Transverse colon (tissue), 4 donors: Measurements from ENCODE around the gene RNF10.

Experiments used
- POLR2AphosphoS5 ChIP-seq, 3 donors: sonication (generic); formaldehyde crosslinking; IDR thresholded peaks; one replicate each; pipeline ENCODE4 v1.6.1; 2016; ENCODE audit warnings: antibody characterized with exemption in 3 of 3
- TF ChIP-seq, protein P1 (sequence below), 5 experiments: fragments of 200-600 bp in 3 of 5; fragments of 450-650 bp in 2 of 5; sonication (generic) in 3 of 5; IDR thresholded peaks; 1 replicate in 2 of 5; 2 replicates in 3 of 5; pipeline ENCODE4 v1.5.1; 2016 to 2017; ENCODE audit warnings: antibody characterized with exemption in 5 of 5, inconsistent platforms in 3 of 5, mild to moderate bottlenecking in 2 of 5, moderate library complexity in 1 of 5

GRCh38 chr12:120610560-120610959, 76.4 kb downstream of the RNF10 start:
- TF ChIP-seq, protein P1, sequence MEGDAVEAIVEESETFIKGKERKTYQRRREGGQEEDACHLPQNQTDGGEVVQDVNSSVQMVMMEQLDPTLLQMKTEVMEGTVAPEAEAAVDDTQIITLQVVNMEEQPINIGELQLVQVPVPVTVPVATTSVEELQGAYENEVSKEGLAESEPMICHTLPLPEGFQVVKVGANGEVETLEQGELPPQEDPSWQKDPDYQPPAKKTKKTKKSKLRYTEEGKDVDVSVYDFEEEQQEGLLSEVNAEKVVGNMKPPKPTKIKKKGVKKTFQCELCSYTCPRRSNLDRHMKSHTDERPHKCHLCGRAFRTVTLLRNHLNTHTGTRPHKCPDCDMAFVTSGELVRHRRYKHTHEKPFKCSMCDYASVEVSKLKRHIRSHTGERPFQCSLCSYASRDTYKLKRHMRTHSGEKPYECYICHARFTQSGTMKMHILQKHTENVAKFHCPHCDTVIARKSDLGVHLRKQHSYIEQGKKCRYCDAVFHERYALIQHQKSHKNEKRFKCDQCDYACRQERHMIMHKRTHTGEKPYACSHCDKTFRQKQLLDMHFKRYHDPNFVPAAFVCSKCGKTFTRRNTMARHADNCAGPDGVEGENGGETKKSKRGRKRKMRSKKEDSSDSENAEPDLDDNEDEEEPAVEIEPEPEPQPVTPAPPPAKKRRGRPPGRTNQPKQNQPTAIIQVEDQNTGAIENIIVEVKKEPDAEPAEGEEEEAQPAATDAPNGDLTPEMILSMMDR (IDR thresholded peaks at IDR 0.05) = no peak
- TF ChIP-seq POLR2AphosphoS5 (IDR thresholded peaks at IDR 0.05) = no peak
